ENCODE results near the gene PRG2.

Gene PRG2

GRCh38 chr11:57395905-57396623 lies 5.6 kb upstream of the PRG2 start:
- no peaks in the 10 kb centered on the region for H3K9me3 ChIP-seq (ENCODE audit: insufficient read depth, low read length)
- peaks cover 3% of the 10 kb centered on the region for H3K36me3 ChIP-seq (replicated peaks; ENCODE audit: low read depth, low read length)
- no peak overlapping the region for H3K27ac ChIP-seq (ENCODE audit: low read length)
- H3K79me2 ChIP-seq (ENCODE audit: low read length), result no peaks in the 10 kb centered on the region
- peaks cover 19% of the 10 kb centered on the region for H3K4me1 ChIP-seq (ENCODE audit: low read length)
- no peak overlapping the region for H3K4me3 ChIP-seq (ENCODE audit: low read length)
- H3K9ac ChIP-seq (ENCODE audit: low read length), result no peak overlapping the region
- no peak overlapping the region for H2AFZ ChIP-seq (ENCODE audit: low read depth, low read length)
- TF ChIP-seq, protein P1, sequence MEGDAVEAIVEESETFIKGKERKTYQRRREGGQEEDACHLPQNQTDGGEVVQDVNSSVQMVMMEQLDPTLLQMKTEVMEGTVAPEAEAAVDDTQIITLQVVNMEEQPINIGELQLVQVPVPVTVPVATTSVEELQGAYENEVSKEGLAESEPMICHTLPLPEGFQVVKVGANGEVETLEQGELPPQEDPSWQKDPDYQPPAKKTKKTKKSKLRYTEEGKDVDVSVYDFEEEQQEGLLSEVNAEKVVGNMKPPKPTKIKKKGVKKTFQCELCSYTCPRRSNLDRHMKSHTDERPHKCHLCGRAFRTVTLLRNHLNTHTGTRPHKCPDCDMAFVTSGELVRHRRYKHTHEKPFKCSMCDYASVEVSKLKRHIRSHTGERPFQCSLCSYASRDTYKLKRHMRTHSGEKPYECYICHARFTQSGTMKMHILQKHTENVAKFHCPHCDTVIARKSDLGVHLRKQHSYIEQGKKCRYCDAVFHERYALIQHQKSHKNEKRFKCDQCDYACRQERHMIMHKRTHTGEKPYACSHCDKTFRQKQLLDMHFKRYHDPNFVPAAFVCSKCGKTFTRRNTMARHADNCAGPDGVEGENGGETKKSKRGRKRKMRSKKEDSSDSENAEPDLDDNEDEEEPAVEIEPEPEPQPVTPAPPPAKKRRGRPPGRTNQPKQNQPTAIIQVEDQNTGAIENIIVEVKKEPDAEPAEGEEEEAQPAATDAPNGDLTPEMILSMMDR (IDR thresholded peaks at IDR 0.05; ENCODE audit: low read depth, low read length), result no peak
- H4K20me1 ChIP-seq (ENCODE audit: insufficient read depth, low read length), result no peaks in the 10 kb centered on the region
- no peaks in the 10 kb centered on the region for H3K27me3 ChIP-seq (ENCODE audit: low read depth, low read length)
- no peak overlapping the region for H3K4me2 ChIP-seq (ENCODE audit: low read length)

GRCh38 chr11:57394203-57394965 lies 3.9 kb upstream of the PRG2 start:
- H3K4me1 ChIP-seq (ENCODE audit: low read length), result peaks cover 19% of the 10 kb centered on the region
- H3K9me3 ChIP-seq (ENCODE audit: insufficient read depth, low read length), result no peaks in the 10 kb centered on the region
- H3K27me3 ChIP-seq (ENCODE audit: low read depth, low read length), result no peaks in the 10 kb centered on the region
- no peak overlapping the region for H2AFZ ChIP-seq (ENCODE audit: low read depth, low read length)
- no peaks in the 10 kb centered on the region for H3K79me2 ChIP-seq (ENCODE audit: low read length)
- H3K4me2 ChIP-seq (ENCODE audit: low read length), result no peak overlapping the region
- H4K20me1 ChIP-seq (ENCODE audit: insufficient read depth, low read length), result no peaks in the 10 kb centered on the region
- TF ChIP-seq, protein P1 (IDR thresholded peaks at IDR 0.05; ENCODE audit: low read depth, low read length), result no peak
- no peak for TF ChIP-seq EZH2phosphoT487 (IDR thresholded peaks at IDR 0.05; ENCODE audit: low read depth)
- no peak overlapping the region for H3K27ac ChIP-seq (ENCODE audit: low read length)
- peaks cover 3% of the 10 kb centered on the region for H3K36me3 ChIP-seq (replicated peaks; ENCODE audit: low read depth, low read length)
- H3K9ac ChIP-seq (ENCODE audit: low read length), result no peak overlapping the region
- no peak overlapping the region for H3K4me3 ChIP-seq (ENCODE audit: low read length)

DNA sequence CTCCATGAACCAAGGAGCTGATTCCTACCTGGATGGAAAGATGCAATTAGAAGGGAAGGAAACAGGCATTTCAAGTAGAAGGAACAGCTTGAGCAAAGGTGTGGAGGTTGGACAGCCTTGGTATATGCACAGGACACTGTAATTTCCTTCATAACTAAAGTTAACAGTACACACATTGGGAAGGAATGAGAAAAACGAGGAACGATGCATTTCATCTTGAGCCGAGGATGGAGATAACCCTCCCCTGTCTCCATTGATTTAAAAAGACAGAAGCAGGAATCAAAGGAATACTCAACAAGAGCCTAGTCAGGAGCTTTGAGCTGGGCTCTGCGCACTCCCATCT lies 2.3 kb upstream of the PRG2 start:
- no peaks in the 10 kb centered on the region for H3K79me2 ChIP-seq (ENCODE audit: low read length)
- H2AFZ ChIP-seq (ENCODE audit: low read depth, low read length), result no peak overlapping the region
- no peak for TF ChIP-seq EZH2phosphoT487 (IDR thresholded peaks at IDR 0.05; ENCODE audit: low read depth)
- TF ChIP-seq, protein P1 (IDR thresholded peaks at IDR 0.05; ENCODE audit: low read depth, low read length), result no peak
- H3K4me1 ChIP-seq (ENCODE audit: low read length), result peaks cover 12% of the 10 kb centered on the region
- no peak overlapping the region for H3K27ac ChIP-seq (ENCODE audit: low read length)
- no peaks in the 10 kb centered on the region for H3K9me3 ChIP-seq (ENCODE audit: insufficient read depth, low read length)
- H3K9ac ChIP-seq (ENCODE audit: low read length), result no peak overlapping the region
- no peaks in the 10 kb centered on the region for H4K20me1 ChIP-seq (ENCODE audit: insufficient read depth, low read length)
- H3K4me2 ChIP-seq (ENCODE audit: low read length), result no peak overlapping the region
- no peaks in the 10 kb centered on the region for H3K27me3 ChIP-seq (ENCODE audit: low read depth, low read length)
- H3K36me3 ChIP-seq (replicated peaks; ENCODE audit: low read depth, low read length), result no peaks in the 10 kb centered on the region
- no peak overlapping the region for H3K4me3 ChIP-seq (ENCODE audit: low read length)

DNA sequence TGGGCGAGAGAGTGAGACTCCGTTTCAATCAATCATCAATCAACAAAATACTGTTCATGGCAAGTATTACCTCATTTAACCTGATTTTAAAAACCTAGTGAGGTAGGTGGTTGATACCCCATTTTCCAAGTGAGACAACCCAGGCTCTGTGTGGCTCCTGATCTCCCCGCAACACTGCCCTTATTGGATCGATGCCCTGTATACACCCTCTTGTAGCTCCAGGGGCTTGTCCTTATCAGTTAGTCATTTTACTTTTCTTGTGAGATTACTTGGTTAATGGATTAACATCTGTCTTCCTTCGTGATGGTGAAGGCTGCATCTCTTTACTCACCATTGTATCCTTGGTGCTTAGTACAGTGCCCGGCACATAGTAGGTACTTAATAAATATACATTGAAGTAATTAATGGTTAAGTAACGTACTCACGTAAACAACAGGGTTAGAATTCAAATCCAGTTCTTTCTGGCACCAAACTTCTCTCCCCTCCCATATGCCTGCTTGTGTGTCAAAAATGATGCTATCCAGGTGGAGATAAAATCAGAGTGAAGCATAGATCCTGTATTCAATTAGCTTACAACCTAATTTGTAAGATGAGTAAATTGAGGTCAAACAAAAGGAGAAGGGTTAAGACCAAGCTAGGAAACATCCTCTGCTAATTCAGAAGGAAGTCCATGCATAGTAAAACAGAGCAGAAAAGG lies 1.8 kb upstream of the PRG2 start:
- TF ChIP-seq, protein P1 (IDR thresholded peaks at IDR 0.05; ENCODE audit: low read depth, low read length), result no peak
- no peak for TF ChIP-seq EZH2phosphoT487 (IDR thresholded peaks at IDR 0.05; ENCODE audit: low read depth)
- H3K4me1 ChIP-seq (ENCODE audit: low read length), result peaks cover 10% of the 10 kb centered on the region
- no peaks in the 10 kb centered on the region for H3K79me2 ChIP-seq (ENCODE audit: low read length)
- no peaks in the 10 kb centered on the region for H3K9me3 ChIP-seq (ENCODE audit: insufficient read depth, low read length)
- no peak overlapping the region for H2AFZ ChIP-seq (ENCODE audit: low read depth, low read length)
- no peak overlapping the region for H3K27ac ChIP-seq (ENCODE audit: low read length)
- no peaks in the 10 kb centered on the region for H3K27me3 ChIP-seq (ENCODE audit: low read depth, low read length)
- no peak overlapping the region for H3K4me2 ChIP-seq (ENCODE audit: low read length)
- no peak overlapping the region for H3K9ac ChIP-seq (ENCODE audit: low read length)
- no peaks in the 10 kb centered on the region for H4K20me1 ChIP-seq (ENCODE audit: insufficient read depth, low read length)
- H3K36me3 ChIP-seq (replicated peaks; ENCODE audit: low read depth, low read length), result no peaks in the 10 kb centered on the region
- H3K4me3 ChIP-seq (ENCODE audit: low read length), result no peak overlapping the region
